ENCODE data around the gene GNA15. TPM values are rescaled to one million over a fixed set of nuclear protein-coding genes. Genes with fewer than 3 reads are reported as not detected.

Gene GNA15
- total and polyA plus RNA-seq, 2 donors (not counting 3 experiments of a cell fraction or from before 2014, with no cell fraction given), result 0.17 TPM; not detected in 1

GRCh38 chr19:3123956-3124355 is 11.9 kb upstream of the GNA15 start:
- no peak overlapping the region for H2AFZ ChIP-seq (ENCODE audit: low read depth, low read length)
- TF ChIP-seq MAX (IDR thresholded peaks at IDR 0.05; ENCODE audit: insufficient read depth, insufficient read length), result no peak
- no peak for TF ChIP-seq FOS (IDR thresholded peaks at IDR 0.05; ENCODE audit: borderline replicate concordance, insufficient read depth, low read length)
- no peak for TF ChIP-seq JUN (IDR thresholded peaks at IDR 0.05; ENCODE audit: borderline replicate concordance, insufficient read depth, insufficient read length, low read depth)
- TF ChIP-seq EZH2 (IDR thresholded peaks at IDR 0.05; ENCODE audit: borderline replicate concordance, low read depth, low read length, severe bottlenecking), result no peak
- TF ChIP-seq POLR2A (IDR thresholded peaks at IDR 0.05; ENCODE audit: low read depth, low read length), result no peak
- no peak for TF ChIP-seq POLR2AphosphoS5 (IDR thresholded peaks at IDR 0.05; ENCODE audit: insufficient read depth, low read depth, low read length)
- TF ChIP-seq MYC (IDR thresholded peaks at IDR 0.05; ENCODE audit: low read depth, low read length), result no peak
- TF ChIP-seq GATA2 (IDR thresholded peaks at IDR 0.05; ENCODE audit: insufficient read depth, insufficient read length, low read depth, low read length), result no peak
- no peak for TF ChIP-seq CTCF (IDR thresholded peaks at IDR 0.05; ENCODE audit: extremely low read depth in 1 of 2, insufficient read depth in 1 of 2, low read depth in 1 of 2, low read length in 2 of 2)
- dilution Hi-C loops (cut with MboI; ENCODE audit: extremely low pct_ligation_motif_present, low sequenced_read_pairs), result no loop called here
- no peaks in the 10 kb centered on the region for H3K9me3 ChIP-seq (replicated peaks; ENCODE audit: control insufficient read depth, insufficient read depth, low read length)
- no peaks in the 10 kb centered on the region for H3K9me1 ChIP-seq (replicated peaks; ENCODE audit: control insufficient read depth, extremely low read depth, insufficient read depth, low read length)
- H4K20me1 ChIP-seq (replicated peaks; ENCODE audit: control insufficient read depth, extremely low read depth, insufficient read depth, low read length), result no peaks in the 10 kb centered on the region
- H3K4me2 ChIP-seq (ENCODE audit: insufficient read depth, low read length), result no peak overlapping the region
- ChIA-PET CTCF (interaction anchor here (1.0 to 3.7 kb wide), 5 partner anchors 16 to 173 kb away, joined by 3 to 17 read pairs (median 4); no protein-coding TSS in a partner anchor), POLR2A (no interaction called here)
- DNase-seq (ENCODE audit: low read depth, low spot score) (no peak), FAIRE-seq (no peak)
- H3K9ac ChIP-seq (replicated peaks; ENCODE audit: extremely low read depth, insufficient read depth, low read length), result no peak overlapping the region
- H3K27ac ChIP-seq (ENCODE audit: insufficient read depth, low read depth, low read length), result no peak overlapping the region
- no TSS peak for BruUV-seq (replicated peaks)
- no peaks in the 10 kb centered on the region for H3K79me2 ChIP-seq (ENCODE audit: control insufficient read depth, insufficient read depth, low read length)
- peaks cover 0 to 9% of the 10 kb centered on the region in 2 experiments for H3K36me3 ChIP-seq (ENCODE audit: control insufficient read depth in 2 of 2, extremely low read depth in 1 of 2, insufficient read depth in 2 of 2, low read length in 2 of 2)
- intact Hi-C loops (cut with micrococcal nuclease), result no loop called here
- no peaks in the 10 kb centered on the region for H3K27me3 ChIP-seq (ENCODE audit: control insufficient read depth in 2 of 2, insufficient read depth in 2 of 2, low read length in 2 of 2)
- no peak overlapping the region for H3K4me3 ChIP-seq (replicated peaks in 1 of 3; ENCODE audit: insufficient read depth in 1 of 3, low read depth in 1 of 3, low read length in 3 of 3)
- H3K4me1 ChIP-seq (ENCODE audit: control insufficient read depth, extremely low read depth, insufficient read depth, low read length), result no peaks in the 10 kb centered on the region

All from endothelial cell of umbilical vein (primary cell).